Fibroblast of lung (primary cell): Measurements from ENCODE around the gene ERVW-1.

ENCODE experiments used
- EZH2 ChIP-seq: IDR thresholded peaks from 2 replicates; pipeline ENCODE4 v1.5.1; 2012; ENCODE audit warnings: low read length, control low read depth, mild to moderate bottlenecking; ENCODE audit errors: missing control alignments
- TF ChIP-seq, protein P1 (sequence below), 2 donors: IDR thresholded peaks in 1 of 2; conservative IDR thresholded peaks in 1 of 2; 1 replicate in 1 of 2; 2 replicates in 1 of 2; pipeline ENCODE4 v1.5.1; 2011 to 2012; ENCODE audit warnings: low read length in 2 of 2, control low read depth in 1 of 2, inconsistent platforms in 1 of 2, low read depth in 1 of 2, mild to moderate bottlenecking in 1 of 2

DNA sequence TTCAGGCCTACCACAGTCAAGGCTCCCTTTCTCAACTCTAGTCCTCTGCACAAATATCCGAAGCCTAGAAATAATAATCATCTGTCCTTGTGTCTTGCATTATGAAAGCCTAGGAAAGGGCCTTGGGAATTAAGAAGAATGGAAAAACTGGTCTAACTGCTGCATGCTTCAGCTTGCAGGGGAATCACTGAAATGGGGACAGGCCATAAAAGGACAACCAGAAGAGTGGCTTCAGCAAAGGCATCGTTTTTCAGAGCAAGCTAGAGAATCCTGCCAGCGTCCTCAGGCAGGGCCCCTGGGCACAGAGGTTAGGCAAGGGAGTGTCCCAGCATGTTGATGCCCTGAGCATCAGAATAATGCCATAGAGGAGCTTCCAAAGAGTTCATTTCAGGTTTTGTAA is 13.2 kb downstream of the ERVW-1 start:
- TF ChIP-seq, protein P1, sequence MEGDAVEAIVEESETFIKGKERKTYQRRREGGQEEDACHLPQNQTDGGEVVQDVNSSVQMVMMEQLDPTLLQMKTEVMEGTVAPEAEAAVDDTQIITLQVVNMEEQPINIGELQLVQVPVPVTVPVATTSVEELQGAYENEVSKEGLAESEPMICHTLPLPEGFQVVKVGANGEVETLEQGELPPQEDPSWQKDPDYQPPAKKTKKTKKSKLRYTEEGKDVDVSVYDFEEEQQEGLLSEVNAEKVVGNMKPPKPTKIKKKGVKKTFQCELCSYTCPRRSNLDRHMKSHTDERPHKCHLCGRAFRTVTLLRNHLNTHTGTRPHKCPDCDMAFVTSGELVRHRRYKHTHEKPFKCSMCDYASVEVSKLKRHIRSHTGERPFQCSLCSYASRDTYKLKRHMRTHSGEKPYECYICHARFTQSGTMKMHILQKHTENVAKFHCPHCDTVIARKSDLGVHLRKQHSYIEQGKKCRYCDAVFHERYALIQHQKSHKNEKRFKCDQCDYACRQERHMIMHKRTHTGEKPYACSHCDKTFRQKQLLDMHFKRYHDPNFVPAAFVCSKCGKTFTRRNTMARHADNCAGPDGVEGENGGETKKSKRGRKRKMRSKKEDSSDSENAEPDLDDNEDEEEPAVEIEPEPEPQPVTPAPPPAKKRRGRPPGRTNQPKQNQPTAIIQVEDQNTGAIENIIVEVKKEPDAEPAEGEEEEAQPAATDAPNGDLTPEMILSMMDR (conservative IDR thresholded peaks at IDR 0.05 in 1 of 2, IDR thresholded peaks at IDR 0.05 in 1 of 2; ENCODE audit: low read depth in 1 of 2, low read length in 2 of 2) = no peak
- no peak for TF ChIP-seq EZH2
